SH-SY5Y (cell line): ENCODE measurements around the gene COMTD1.

Source experiments
- GATA2 ChIP-seq: IDR thresholded peaks from 2 replicates; pipeline ENCODE4 v1.6.1; 2011; ENCODE audit warnings: mild to moderate bottlenecking, low read depth, low read length
- GATA3 ChIP-seq: IDR thresholded peaks from 2 replicates; pipeline ENCODE4 v1.6.1; 2011; ENCODE audit warnings: low read depth, mild to moderate bottlenecking, low read length, moderate library complexity

COMTD1 gene

DNA sequence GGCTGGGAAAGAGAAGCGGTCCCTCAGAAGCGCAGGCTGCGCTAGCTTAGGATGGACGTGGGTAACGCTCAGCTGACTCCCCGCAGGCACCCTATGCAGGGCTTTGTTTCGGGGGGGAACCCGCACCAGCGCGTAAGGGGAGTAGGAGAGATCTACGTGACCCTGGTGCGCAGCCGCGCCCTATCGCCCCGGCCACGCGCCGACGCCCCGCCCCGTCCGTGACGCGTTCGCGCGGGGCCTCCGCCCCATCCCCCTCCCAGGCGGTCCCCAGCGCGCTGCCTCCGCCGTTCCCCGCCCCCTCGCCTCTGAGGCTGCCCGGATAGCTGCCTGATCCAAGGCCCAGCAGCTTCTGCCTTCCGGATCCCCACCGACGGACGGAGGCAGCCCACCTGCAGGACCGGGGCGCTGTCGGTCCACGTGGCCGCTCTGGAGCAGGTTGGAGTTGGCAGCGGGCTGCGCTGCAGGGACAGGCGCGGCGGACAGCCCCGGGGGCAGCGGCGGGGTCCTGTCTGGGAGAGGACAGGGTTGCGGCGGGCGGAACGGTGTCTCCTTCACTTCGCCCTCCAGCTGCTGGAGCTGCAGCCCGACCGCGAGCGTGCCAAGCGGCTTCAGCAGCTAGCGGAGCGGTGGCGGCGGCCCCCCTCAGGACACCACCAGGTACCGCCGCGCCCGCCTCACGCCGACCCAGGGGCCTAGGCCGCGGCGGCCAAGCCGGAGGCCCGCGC, 25.3 kb downstream of the COMTD1 start, which contains the start of gene VDAC2:
VDAC2 (plus strand) TSS at position 515 of the 725 bp plus-strand sequence. CDS start 363 bp downstream, outside the sequence.
- no peak for TF ChIP-seq GATA2
- TF ChIP-seq GATA3 = no peak

DNA sequence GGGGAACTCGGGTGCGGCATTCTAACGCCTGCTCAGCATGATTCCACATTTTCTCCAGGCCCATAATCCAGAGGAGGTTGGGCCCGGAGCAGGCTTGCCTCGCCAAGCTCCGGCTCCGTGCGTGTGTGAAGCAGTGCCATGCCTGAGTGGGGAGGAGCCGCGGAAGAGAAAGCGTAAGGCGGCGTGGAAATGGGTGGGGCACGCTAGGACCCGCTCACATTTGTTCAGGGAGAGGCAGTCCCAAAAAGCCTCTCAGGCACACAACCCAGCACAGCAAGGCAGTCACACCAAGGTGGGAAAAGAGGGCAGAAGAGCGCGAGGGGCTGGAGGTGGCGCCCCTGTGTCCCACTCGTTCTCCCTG, 25.9 kb downstream of the COMTD1 start:
- no peak for TF ChIP-seq GATA3

DNA sequence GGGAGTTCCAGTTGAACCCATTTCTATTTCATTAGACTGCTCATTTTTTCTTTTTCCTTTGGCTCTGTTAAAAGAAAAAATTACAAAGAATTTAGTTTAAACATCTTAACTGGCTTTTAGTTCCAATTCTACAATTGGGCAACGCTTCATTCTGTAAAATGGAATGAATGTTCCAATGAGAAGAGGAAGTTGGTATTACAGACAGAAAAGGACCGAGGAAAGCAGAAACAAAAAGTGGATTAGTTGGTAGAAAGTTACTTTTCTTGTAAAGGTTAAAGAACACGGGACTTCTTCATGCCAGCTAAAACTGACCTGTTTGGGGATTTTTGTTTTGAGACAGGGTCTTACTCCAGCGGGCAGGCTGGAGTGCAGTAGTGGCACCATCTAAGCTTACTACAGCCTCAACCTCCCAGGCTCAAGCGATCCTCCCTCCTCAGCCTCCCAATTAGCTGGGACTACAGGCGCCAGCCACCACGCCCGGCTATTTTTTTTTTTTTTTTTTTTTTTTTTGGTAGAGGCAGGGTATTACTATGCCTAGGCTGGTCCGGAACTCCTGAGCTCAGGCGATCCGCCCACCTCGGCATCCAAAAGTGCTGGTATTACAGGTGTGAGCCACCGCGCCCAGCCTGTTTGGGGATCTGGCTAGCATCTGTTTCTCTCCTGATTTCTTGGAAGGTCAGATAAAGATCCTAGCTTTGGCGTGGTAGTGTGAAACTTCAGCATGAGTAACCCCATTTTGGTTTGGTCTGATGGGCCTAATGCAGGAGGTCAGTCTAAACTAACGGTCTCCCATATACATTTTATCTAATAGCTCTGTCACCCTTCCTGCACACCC, 26.5 kb downstream of the COMTD1 start:
- TF ChIP-seq GATA3 = no peak
- TF ChIP-seq GATA2 = no peak

DNA sequence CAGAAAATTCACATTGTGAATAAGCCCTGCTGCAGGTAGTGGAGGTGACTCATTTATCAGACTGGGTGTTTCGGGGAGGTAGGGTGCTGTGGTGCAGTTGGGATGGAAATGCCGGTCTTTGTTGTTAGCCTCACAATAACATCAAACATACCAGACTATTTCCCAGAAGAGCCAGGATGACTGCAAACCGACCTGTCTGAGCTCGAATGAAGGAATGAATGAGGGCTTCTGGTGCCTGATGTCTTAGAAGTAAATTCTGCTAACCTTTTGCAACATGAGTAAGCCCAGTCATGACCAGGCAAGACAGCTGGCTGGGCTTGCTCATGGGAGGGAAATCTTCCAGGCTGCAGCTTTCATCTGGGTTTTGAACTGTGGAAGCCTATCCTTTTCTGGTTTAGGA, 27.6 kb downstream of the COMTD1 start:
- TF ChIP-seq GATA2 = no peak
- no peak for TF ChIP-seq GATA3

DNA sequence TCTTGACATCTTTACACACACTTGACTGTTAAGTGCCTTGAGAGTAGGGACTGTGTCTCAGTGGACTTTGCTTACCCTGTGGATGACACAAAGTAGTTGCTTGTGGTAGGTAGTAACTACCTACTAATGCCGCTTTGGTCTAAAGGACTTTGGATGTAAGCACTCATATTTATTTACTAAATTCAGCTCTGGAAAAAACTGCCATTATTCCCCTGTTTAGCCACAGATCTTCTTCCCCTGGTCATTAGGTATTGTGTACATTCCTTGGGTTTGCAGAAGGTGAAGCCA, 28.0 kb downstream of the COMTD1 start:
- TF ChIP-seq GATA2 = no peak
- TF ChIP-seq GATA3 = no peak

DNA sequence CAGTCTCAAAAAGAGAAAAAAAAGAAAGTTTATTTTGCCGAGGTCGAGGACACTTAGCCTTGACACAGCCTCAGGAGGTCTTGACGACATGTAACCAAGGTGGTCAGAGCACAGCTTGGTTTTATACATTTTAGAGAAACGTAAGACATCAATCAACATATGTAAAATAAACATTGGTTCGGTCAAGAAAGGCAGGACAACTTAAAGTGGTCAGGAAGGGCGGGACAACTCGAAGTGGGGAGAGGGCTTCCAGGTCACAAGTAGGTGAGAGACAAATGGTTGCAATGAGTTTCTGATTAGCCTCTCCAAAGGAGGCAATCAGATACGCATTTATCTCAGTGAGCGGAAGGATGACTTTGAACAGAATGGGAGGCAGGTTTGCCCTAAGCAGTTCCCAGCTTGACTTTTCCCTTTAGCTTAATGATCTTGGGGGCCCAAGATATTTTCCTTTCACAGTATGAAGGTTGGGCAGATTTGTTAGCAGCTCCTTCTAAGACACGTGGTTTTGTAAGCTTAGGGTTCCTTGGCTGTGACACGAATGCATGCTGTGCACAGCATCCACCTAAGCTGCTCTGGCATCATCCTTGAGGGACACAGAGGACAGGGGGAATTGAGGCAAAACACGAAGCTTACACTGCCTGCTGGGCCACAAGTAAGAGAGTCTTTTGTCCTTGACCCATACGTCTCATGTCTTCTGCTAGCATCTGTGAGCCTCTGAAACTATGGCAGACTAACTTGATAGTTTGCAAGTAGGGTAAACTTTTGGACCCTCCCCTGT, 28.5 kb downstream of the COMTD1 start:
- no peak for TF ChIP-seq GATA3
- TF ChIP-seq GATA2 = no peak

DNA sequence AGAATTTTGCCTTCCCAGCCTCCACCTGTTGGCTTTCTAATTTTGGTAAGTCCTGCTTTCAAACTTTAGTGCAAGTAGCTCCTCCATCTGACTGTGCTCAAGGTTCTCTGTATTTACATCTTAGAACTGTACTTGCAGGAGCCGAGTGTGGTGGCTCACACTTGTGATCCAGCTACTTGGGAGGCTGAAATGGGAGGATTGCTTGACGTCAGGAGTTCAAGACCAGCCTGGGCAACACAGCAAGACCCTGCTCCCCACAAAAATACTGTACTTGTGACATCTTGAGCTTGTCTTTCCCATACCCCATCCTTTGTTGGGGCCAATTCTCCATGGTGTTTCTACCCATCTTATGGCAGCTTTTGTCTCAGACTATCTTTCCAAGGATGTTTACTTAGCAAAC, 29.8 kb downstream of the COMTD1 start:
- TF ChIP-seq GATA3 (no peak), GATA2 (no peak)

DNA sequence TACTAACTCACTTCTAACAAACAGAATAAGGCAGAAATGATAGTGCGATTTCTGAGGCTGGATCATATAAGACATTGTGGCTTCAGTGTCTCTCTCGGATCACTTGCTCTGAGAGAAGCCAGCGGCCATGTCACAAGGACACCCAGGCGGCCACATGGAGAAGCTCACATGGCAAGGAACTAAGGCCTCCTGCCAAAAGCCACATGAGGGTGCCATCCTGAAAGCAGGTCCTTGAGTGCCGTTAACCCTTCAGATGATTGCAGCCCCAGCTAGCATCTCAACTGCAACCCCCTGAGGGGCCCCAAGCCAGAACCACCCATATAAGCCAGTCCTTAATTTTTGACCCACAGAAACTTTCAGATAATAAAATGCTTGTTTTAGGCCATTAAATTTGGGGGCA, 32.0 kb downstream of the COMTD1 start:
- TF ChIP-seq GATA2 = no peak
- no peak for TF ChIP-seq GATA3

DNA sequence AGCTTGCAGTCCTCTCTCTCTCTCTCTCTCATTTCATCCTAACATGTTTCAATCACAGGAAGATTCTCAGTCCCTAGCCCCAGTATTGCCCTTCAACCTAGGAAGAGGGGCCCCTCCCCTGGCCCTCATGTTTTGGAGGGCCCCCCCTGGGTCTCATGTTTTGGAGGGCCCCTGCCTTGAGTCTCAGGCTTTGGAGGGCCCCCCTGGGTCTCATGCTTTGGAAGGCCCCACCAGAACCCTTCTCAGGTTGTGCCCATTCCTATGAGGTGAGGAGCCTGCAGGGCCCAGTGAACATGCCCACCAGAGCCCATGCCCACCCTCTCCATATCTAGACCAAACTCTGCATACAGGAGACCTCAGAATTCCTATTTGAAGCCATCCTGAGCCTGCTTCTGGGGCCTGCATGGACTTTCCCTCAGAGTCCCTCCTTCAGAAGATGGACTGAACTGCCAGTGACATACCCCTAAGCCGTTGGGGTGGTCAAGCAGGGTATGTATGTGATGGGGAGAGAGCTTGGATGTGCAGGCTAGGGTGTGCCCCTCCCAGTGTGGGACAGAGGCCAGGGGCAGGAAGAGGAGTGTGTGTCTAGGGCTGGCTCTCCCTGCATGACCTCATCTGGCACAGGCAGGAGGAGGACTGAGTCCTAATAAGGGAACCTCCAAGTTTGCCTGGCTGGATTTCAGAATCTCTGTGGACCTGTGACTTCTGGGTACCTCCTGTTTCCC, 33.3 kb downstream of the COMTD1 start:
- TF ChIP-seq GATA2 = no peak
- TF ChIP-seq GATA3 = no peak

DNA sequence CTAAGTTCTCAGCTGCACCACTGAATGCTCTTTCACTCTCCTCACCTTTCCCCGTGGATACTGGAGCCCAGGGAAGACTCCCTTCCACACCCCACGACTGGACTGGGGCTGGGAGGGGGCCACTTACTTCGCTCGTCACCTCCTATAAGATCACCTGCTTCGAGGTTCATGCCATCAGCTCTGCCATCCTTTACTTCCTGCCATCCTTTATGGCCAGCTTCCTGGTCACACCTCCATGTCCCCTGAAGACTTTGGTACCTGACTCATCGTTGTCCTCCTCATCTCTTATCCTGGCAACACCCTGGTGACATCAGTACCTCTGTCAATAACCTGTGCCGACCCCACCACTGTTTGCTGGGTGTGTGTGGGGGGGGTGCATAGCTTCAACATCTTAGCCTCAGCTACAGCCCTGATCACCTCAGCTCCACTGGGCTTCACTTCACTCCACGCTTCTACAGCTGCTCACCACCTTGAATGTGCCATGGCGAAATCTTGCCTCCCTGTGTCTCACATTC, 33.9 kb downstream of the COMTD1 start:
- TF ChIP-seq GATA3 (no peak), GATA2 (no peak)

DNA sequence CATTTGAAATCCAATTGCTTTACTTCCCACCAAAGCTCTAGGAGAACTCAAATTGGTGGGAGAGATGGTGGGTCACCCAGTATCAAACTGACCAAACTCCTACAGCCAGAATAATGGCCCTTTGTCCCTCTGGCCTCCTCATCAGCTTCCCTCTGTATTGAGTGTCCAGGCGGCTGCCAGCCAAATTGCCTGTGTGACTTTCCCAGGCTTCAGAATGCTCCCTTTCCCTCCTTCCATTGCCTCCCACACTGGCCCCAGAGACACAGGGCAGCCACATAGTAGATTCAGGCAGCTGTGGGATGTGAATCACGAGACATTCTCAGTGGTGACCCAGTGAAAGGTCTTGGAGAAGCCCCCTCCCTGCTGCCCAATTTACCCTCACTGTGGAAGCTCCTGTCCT, 37.9 kb downstream of the COMTD1 start:
- TF ChIP-seq GATA3 (no peak), GATA2 (no peak)

DNA sequence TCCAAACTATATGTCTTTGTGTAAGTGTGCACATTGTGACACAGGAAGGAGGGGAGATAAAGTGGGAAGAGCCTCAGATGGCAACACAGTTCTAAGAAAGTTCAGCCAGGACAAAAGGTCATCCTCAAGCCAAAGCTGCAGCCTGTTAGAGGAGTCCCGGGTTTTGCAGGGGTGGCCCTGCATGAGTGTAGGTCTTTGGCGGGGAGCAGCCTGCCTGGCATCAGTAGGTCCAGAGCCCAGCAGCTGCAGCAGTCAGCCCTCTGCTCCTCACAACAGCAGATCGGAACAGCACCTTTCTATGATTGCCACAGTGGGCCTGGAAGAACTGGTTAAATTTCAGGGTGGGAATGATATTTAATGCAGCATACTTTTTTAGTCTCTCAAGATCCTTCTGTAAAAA, 38.7 kb downstream of the COMTD1 start:
- no peak for TF ChIP-seq GATA3
- no peak for TF ChIP-seq GATA2

DNA sequence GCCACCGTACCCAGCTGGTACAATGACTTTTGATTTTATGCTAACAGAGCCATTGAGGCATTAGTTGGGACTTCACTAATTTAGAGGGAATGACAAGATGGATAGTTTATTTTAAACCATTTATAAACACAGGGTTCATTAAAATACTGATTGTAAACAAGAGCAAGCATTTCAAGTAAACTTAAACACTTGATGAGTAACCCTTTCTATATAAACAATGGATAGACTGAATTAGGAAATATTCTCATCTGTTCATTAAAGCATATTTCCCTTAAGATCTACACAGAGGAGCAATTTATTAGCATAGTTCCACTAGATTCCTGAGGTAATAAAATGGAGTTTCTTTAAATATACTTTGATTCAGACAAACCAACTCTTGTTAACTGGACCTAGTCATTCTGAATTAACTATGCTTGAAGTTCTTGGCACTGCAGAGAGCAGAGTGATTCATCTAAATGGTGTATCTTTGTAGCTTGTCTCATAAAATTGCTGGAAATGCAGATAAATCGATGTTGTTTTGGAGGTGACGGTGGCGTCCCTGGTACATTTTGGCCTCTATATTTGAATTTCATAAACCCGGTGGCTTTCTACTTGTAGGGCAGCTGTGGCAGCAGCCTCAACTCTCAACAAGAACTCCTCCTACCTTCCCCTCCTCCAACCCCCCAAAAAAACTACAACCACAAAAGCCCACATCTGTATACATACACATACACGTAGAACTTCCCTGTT, 40.6 kb downstream of the COMTD1 start:
- TF ChIP-seq GATA3 = no peak
- TF ChIP-seq GATA2 = no peak
